Measurements from ENCODE around the gene PDE1A.
A peak's percentile ranks its signal among the peaks of the same experiment; 100 is the strongest.

PDE1A gene

GRCh38 chr2:182144041-182144775 is 282.6 kb downstream of the PDE1A start:
- TF ChIP-seq CTCF (conservative IDR thresholded peaks at IDR 0.05; ENCODE audit: low read depth, low read length), result no peak
- H3K4me3 ChIP-seq (ENCODE audit: low read depth, low read length), result no peak overlapping the region

GRCh38 chr2:182142062-182142461 is 284.8 kb downstream of the PDE1A start:
- DNase-seq (ENCODE audit: low read depth), result peak; percentile 84

More at GRCh38 chr2:182144041-182144775, 282.6 kb downstream of the PDE1A start:
- DNase-seq (ENCODE audit: low read depth), result peak; percentile 50

GRCh38 chr2:182134201-182134600 is 292.6 kb downstream of the PDE1A start:
- no peak overlapping the region for H3K4me3 ChIP-seq (ENCODE audit: low read depth, low read length)
- DNase-seq (ENCODE audit: low read depth), result no peak
- no peak for TF ChIP-seq CTCF (conservative IDR thresholded peaks at IDR 0.05; ENCODE audit: low read depth, low read length)

More at GRCh38 chr2:182142062-182142461, 284.8 kb downstream of the PDE1A start:
- no peak overlapping the region for H3K4me3 ChIP-seq (ENCODE audit: low read depth, low read length)
- no peak for TF ChIP-seq CTCF (conservative IDR thresholded peaks at IDR 0.05; ENCODE audit: low read depth, low read length)

- H3K4me3 ChIP-seq (ENCODE audit: low read depth, low read length), result no peak overlapping the region
- peak; percentile 28 for DNase-seq (ENCODE audit: low read depth)
- no peak for TF ChIP-seq CTCF (conservative IDR thresholded peaks at IDR 0.05; ENCODE audit: low read depth, low read length)
Observed at GRCh38 chr2:182133195-182133891, 293.5 kb downstream of the PDE1A start.

- TF ChIP-seq CTCF (conservative IDR thresholded peaks at IDR 0.05; ENCODE audit: low read depth, low read length), result peak; percentile 66
- peak; percentile 63 for DNase-seq (ENCODE audit: low read depth)
- no peak overlapping the region for H3K4me3 ChIP-seq (ENCODE audit: low read depth, low read length)
Observed at GRCh38 chr2:182132605-182133004, 294.2 kb downstream of the PDE1A start.

- peak; percentile 20 for DNase-seq (ENCODE audit: low read depth)
- TF ChIP-seq CTCF (conservative IDR thresholded peaks at IDR 0.05; ENCODE audit: low read depth, low read length), result no peak
Observed at GRCh38 chr2:182128821-182129707, 297.8 kb downstream of the PDE1A start.

More at GRCh38 chr2:182128821-182129707, 297.8 kb downstream of the PDE1A start:
- H3K4me3 ChIP-seq (ENCODE audit: low read depth, low read length), result no peak overlapping the region
